Activated T-cell treated with anti-CD3 and anti-CD28 coated beads for 1 hour (primary cell): ENCODE results near the gene TTC8.
"Not testable (repeated sequence)": the region's sequence is repeated elsewhere in the genome, so short reads cannot be mapped to it uniquely, and the experiment has no call there.

Experiments used
- DNase-seq: peaks from one replicate; pipeline ENCODE4 v3.0.0-alpha.2; 2020; ENCODE audit warnings: low read depth

The TTC8 gene

DNA sequence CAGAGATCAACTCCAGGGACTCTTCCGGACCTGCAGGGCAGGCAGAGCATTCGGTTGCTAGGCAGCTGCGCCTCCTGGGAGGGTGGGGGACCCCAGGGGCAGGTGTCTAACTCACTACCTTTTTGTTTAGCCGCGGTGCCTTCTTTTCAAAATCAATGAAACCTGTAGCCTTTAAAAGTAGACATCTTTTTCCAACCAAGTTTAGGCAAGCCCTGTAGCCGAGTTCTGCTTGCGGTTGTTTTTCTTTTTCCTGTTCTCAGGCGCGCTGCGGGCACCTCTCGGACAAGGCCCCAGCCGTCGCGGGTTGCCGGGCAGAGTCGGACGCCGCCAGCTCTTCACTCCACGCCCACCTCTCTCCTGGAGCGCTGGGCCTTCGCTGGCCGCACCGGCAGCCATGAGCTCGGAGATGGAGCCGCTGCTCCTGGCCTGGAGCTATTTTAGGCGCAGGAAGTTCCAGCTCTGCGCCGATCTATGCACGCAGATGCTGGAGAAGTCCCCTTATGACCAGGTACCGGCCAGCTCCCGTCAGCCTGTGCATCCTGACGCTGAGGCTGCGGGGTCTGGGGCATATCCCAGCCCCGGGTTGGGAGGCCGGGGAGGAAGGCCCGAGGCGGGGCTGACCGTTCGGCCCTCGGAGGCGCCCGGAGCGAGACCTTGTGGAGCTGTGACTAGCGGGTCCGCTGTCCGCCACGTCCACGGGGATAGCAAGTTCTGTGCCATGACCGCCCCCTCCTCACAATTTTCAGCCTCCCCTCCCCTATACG, at the start of gene TTC8:
TSS of gene TTC8 (plus strand) at position 338 of the 764 bp plus-strand sequence. CDS start at position 395, 57 bp downstream.
- DNase-seq, result peak; percentile 70

DNA sequence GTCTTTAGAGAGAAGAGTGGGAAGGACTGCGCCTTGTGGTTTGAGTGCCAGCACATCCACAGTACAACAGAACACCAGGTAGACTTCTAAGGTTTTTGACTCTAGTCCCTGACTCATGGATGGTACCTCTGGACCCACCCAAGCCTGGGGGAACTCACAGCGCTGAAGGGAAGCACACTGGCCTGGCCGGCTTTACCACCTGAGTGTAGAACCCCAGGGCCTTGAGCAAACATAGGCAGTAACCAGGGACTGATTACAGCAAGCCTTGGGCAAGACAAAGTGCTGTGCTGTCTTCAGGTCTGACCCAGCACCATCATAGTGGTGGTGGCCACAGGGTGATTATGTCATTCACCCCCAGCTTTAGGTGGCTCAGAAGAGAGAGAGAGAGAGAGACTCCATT, 48.9 kb upstream of the TTC8 start:
- DNase-seq, result no peak

DNA sequence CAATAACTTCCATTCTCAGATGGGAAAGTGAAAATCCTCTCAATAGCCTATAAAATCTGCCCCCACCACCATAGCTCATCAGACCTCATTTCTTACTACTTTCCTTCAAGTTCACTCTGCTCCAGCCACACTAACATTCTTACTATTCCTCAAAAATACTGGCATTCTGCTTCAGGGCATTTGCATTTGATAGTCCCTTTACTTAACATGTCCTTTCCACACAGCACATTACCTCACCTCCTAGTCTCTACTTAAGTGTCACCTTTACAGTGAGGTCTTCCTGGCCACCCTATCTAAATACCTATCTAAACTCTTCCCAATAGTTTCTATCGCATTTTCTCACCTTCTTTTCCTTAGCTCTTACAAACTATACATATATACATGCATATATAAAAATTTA, 38.5 kb upstream of the TTC8 start:
- DNase-seq, result no peak

DNA sequence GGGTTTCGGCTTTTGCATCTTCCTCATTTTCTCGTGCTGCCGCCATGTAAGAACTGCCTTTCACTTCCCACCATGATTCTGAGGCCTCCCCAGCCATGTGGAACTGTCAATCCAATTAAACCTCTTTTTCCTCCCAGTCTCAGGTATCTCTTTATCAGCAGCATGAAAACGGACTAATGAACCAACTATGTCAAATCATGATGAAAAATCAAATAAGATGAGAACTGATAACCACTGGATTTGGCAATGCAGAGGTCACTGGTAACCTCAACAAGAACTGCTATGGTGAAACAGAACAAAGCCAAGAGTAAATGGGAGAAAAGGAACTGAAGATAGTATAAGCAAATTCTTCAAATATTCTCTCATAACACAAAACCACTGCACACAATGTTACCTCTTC, 37.7 kb upstream of the TTC8 start:
- no peak for DNase-seq

DNA sequence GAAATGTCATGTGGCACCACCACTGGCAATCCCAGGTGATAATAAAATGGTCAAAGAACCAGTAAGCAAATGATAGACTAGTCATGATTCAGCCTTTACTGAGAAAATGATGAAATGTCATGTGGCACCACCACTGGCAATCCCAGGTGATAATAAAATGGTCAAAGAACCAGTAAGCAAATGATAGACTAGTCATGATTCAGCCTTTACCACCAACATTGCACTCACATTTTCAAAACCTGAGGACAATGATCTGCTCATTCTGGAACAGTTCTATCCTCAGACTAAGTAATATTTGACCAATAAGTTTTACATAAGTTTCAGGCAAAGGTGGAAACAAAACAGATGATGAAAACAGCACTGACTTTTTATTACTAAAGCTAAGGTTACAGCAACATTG, 34.9 kb upstream of the TTC8 start:
- not testable (repeated sequence) for DNase-seq

DNA sequence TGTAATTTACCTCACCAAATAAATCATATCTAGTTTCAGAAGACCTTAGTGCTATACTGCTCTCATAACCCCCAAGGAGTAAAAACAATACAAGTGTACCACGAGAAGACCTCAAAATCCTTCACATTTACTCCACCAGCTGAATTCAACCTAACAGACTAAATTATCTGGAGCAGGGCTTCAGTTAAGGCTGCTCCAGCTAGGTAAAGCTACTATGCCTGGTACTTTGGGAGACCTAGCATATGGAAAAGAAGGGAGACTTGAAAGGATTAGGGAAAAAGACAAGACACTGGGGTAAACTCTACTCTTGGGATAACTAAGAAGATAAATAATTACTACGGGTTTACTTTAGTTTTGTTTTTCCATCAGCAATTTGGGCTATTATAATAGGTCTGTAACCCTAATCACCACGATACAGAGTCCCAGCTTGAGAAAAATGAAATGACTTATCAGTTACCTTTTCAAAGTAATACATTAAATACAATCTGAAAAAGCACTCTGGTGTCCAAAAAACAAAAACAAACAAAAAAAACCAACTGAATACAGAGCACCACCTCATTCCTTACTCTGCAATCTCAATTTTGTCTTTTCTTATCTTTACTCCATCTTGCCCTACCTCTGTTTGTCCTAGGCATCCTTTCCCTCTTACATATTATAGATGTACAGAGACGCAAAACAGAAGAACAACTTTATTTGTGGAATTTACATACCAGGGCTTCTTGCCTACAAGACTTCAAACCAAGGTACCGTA, 33.8 kb upstream of the TTC8 start:
- DNase-seq, result no peak

DNA sequence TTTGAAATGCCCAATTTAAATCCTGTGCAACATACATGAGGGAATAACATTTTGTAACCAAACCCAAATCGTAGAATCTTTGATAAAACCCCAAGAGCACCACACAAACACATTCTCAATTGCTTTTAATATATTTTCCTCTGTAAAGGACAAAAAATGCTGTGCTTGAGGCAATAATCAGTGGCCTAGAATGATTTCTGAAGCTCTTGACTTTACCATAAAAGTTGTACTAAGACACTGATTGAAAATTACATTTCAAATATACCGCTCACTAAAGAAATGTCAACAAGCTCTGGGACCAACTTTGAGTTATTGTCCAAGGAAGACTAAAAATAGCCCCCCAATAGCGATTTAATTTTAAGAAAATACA, 33.2 kb upstream of the TTC8 start:
- no peak for DNase-seq

DNA sequence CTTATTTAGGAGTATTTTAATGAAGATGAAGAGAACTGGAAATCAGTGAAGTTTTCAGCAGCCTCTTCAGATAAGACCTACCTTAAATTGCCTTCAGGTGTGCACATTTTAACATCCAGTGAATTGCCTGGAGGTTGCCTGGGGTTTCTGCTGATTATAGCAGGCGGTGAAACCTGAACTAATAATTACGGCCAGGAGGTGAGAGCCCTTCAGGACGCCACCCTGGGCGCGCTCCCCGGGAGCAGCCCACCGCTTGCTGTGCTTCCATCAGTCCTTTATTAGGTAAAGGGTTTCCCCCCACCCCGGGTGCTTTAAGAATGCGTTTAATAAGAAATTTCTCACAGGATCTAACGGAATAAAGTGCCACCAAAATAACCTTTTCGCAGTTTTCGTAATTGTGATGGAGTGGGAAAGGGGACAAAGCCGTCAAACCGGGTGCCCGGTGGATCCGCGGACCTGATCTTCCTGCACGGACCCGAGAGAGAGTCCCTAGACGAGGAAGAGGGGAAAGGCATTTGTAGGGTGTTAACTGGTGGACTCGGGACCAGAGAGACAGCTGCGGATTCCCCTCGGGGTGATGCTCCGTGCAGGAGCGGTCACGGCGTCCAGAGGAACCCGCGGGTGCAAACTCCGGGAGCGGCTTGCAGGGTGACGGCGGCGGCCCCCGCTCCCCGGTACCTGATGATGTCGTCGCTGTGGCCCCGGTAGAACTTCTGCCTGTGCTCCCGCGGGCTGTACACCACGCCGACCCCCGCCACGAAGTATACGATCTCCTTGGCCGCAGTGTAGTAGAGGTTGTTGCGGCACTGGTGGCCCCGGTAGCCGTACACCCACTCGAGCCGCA, 32.6 kb upstream of the TTC8 start:
- DNase-seq, result no peak

DNA sequence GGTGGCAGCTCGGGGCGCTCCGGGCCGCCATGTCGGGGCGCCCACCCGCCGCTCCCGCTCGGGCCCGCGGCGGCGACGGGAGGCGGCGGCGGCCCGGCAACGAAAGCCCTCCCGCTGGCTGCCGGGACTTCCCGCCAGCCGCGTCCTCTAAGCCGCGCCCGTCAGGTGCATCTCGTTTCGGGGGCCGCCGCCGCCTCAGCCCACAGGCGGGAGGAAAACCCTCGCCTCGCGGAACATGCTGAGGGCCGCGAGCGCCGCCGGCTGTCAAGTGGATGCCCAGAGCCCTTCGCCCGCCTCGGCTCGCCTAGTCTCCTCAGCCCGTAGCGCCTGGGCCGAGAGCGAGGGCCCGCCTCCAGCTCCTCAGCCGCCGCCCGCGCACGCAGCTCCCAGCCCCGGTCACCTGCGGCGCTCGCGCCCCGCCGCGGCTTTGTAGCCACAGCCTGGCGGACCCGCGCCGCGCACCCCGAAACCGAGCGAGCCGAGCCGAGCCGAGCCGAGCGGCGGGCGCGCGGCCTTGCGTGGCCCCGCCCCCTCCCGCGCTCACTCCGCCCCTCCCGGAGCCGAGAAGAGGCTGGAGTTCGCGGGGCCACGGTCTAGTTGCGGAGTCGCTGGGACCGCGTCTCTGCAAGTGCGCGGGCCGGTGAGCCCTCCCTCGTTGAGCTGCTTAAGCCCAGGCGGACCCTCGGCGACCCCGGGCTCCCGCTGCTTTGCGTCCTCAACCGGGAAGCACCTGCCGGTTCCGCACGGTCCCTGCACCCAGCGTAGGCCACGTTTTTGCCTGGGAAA, 31.8 kb upstream of the TTC8 start, which contains the start of gene EML5:
TSS of gene EML5 (minus strand) at position 481 of the 786 bp plus-strand sequence. CDS start at position 31, 450 bp downstream.
- peak; percentile 72 for DNase-seq

DNA sequence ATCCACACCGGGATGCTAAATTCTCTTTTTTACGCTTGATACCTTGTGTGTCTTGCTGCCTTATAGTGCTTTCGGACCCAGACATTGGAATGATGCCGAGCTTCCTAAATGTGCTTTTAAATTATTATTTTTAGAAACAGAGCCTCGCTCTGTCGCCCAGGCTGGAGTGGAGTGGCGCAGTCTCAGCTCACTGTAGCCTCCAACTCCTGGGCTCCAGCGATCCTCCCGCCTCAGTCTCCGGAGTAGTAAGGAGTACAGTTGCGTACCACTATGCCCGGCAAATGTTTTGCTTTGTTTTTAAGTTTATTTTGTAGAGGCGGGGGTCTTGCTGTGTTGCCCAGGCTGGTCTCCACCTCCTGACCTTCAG, 31.2 kb upstream of the TTC8 start:
- no peak for DNase-seq

DNA sequence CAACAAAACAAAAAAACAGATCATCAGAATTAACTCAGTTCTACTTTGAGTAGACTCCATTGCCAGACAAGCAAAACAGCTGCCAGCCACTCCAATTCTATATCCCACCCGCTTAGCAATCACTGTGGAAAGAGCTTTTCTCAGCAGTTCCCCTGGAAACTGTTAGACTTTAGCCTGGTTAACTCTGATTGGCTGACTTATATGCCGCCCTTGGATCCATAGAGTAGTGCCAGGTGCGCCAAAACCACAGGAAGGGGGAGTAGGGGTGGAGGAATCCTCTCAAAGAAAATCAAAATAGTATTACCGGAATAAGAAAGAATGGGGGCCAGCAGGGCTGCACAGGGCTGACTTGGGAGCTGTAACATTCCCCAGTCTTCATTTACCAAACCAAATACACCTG, 26.3 kb upstream of the TTC8 start:
- DNase-seq, result no peak

DNA sequence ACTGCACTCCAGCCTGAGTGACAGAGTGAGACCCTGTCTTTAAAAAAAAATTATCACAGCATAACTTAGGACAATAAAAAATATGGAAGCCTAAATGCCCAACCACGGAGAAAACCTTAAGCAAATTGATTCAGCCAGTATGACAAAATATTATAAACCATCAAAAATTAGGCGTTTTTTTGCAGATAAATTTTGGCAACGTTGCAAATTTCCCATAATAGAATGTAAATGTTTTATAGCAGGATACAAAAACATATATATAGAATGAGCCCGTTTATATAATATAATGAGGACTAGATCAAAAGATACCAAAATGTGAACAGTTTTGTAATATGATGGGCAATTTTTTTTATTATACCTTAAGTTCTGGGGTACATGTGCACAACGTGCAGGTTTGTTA, 24.9 kb upstream of the TTC8 start:
- DNase-seq, result no peak

DNA sequence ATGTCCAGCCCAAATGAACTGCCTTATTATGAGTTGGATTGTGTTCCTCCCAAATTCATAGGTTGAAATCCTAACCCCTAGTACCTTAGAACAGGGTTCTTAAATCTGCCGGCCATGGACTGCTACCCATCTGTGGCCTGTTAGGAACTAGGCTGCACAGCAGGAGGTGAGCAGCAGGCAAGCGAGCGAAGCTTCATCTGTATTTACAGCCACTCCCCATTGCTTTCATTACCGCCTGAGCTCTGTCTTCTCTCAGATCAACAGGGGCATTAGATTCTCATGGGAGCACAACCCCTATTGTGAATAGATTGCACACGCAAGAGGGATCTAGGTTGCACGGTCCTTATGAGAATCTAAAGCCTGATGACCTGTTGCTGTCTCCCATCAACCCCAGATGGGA, 21.9 kb upstream of the TTC8 start:
- no peak for DNase-seq

DNA sequence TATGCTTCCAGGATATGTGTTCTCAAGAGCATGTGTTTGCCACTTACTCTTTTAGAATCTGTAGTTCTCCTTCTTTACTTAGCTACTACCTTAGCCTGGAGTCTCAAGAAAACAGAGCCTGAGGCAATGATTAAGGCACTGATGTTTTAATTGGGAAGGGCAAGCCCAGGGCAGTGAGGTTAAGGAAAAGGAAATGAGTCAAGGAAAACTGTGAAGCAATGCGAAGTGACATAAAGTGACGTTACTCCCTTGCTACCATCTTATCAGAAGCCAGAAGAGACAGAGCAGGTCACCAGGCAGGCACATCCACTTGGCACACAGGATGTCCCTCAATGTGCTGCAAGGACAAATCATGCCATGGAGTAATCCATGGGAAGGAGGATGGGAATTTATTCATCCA, 20.4 kb upstream of the TTC8 start:
- no peak for DNase-seq

DNA sequence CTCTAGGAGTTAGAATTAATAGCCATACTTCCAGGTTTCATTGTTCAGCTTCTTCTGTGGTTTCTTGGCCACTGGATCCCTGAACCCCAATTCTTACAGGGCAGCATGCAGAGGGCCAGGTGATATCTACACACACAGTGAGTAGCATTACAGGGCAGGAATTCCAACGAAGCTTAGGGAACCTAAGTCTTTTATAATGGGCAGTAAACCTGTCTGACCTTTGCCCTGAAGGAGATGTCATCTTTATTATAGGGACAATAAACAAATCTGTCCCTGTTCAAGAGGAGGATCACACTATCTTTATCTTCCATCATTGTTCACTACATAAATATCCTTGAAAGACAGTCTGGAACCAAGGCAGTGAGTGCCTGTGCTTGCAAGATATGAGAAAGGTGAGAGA, 20.0 kb upstream of the TTC8 start:
- no peak for DNase-seq

DNA sequence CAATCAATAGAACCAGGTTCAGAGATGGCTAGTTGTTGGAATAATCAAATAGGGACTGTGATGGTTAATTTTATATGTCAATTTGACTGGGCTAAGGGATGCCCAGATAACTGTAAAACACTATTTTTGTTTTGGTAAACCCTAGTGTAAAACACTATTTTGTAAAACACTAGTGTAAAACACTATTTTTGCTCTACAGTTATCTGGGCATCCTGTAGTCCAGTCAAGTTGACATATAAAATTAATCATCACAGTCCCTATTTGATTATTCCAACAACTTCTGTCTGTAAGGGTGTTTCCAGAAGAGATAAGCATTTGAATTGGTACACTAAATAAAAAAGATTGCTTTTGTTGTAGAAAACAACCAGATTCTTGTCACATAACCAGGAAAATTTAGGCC, 16.1 kb upstream of the TTC8 start:
- DNase-seq, result no peak

DNA sequence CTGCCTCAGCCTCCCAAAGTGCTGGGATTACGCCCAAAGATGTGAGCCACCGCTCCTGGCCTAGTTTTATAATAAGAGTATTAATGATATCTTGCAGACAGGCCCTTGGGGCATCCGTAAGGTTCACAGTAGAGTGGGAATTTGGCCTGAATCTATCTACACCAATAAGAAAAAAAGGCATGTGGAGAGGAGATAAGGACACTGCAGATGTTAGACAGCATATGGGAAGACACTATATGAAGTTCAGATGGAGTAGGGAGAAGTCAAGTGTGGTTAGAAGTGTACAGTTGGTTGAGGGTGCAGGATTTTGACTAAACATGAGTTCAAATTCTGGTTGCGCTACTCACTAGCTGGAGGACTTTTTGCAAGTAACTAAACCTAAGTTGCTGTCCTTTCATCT, 8.5 kb upstream of the TTC8 start:
- no peak for DNase-seq

DNA sequence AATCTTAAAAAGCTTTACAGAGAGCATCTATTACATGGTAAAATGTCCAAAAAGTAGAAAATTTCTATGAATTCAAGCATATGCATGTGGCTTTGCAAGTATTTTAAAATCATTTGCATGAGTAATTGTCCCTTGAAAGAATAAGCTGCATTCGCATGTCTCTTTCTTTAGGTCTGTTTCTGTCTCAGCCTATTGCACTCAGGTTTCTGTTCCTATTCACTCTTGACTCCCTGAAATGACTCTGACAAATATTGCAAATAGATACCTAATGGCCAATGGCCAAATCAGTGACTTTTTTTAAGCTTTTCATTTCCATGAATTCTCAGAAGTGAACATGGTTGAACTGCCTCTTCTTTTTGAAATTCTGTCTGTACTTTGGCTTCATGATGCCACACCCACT, 6.4 kb upstream of the TTC8 start:
- DNase-seq, result no peak

DNA sequence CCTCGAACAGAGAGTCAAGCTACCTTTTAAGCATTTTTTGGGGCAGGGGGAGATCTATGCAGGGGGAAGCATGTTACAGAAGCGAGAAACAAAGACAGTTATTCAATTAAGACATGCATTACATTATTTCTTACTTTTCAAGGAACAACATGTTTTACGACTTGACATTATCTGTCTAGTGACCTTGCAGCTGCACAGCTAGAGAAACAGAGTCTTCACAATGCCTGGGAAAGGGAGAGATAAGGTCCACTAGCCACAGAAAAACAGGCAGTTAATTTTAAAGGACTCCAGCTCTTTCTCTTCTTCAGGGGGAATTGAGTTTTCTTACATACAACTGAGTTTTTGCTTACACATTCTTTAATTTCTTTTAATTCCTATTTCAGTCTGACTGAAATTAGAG, 4.8 kb upstream of the TTC8 start:
- DNase-seq, result not testable (repeated sequence)

DNA sequence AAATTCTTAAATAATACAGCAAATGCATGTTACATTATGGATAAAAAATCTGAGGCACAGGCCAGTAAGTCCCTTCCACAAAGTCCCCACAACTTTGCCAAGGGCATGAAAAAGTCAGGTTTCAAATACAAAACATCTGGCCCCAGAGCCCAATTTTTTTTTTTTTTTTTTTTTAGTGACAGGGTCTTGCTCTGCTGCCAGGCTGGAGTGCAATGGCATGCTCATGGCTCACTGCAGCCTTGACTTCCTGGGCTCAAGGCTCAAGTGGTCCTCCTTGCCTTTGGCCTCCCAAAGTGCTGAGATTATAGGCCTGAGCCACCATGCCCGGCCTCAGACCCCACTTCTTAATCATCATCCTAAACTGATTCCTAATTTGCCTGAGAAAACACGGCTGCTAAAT, 3.1 kb upstream of the TTC8 start:
- no peak for DNase-seq

DNA sequence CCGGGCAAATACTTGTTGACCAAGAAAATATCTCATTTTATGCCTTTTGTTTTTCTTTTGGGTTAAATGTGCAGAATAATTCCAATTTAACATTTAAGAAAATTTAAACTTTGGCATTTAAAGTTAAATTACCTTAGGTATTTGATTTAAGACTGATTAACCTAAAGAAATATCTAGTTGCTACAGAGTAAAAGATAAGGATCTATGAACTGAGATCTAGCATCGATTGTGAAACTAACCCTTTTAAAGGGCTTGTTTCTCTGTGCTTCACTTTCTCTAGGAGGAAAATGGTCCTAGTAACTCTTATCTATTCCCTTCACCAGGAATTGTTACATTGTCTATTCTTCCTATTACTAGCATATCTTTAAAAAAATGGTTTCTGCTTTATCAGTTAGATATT, 2.6 kb upstream of the TTC8 start:
- DNase-seq, result no peak

DNA sequence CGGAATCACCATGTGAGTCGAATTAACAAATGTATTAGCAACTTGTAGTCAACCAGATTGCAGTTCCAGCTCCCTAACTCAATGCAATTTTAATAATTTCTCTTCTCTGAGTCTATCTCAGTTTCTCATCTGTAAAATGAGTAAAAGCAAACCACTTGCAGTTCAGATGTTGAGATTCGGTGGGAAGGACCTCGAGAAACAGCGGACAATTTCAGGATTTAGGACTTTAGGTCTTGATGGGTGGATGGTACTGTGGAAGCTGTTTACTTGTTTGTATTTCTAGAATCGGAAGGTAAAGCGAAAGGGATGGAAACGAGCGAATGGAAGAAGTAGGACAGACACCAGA, 510 bp upstream of the TTC8 start:
- no peak for DNase-seq
